ENCODE results near the gene IDH2.

Gene IDH2

DNA sequence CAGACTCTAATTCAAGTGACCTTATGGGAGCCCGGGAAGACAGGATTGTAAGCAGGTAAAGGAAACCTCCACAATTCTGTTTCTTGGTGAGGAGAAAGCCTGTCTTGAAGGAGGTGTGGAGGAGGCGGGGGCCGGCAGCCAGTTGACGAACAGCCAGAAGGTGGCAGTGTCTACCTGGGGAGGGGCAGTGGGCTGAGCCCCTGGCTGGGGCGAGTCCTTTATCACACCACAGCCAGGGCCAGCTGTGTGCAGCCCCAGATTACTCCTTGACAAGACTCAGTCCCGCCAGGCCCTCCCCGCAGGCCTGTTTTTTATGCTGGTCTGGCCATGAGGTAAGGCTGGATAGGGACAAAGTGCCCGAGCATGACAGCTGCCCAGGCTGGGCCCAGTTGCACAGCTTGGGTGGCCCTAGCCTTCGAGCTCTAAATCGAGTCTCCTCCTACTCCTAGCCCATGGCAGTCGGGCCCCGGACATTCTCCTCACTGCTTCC, 40.9 kb upstream of the IDH2 start (continued):
- TF ChIP-seq, protein P1, sequence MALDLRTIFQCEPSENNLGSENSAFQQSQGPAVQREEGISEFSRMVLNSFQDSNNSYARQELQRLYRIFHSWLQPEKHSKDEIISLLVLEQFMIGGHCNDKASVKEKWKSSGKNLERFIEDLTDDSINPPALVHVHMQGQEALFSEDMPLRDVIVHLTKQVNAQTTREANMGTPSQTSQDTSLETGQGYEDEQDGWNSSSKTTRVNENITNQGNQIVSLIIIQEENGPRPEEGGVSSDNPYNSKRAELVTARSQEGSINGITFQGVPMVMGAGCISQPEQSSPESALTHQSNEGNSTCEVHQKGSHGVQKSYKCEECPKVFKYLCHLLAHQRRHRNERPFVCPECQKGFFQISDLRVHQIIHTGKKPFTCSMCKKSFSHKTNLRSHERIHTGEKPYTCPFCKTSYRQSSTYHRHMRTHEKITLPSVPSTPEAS (tag by site-specific recombination; IDR thresholded peaks at IDR 0.05), result no peak
- TF ChIP-seq GFI1B (tag by site-specific recombination; IDR thresholded peaks at IDR 0.05) (no peak), ZNF677 (tag by site-specific recombination; IDR thresholded peaks at IDR 0.05) (no peak), ZNF558 (tag by site-specific recombination; IDR thresholded peaks at IDR 0.05) (no peak), PRDM1 (tag by site-specific recombination; IDR thresholded peaks at IDR 0.05) (no peak), ZNF132 (tag by site-specific recombination; IDR thresholded peaks at IDR 0.05; ENCODE audit: borderline replicate concordance) (no peak), INSM2 (tag by site-specific recombination; IDR thresholded peaks at IDR 0.05) (no peak), ZNF707 (tag by site-specific recombination; IDR thresholded peaks at IDR 0.05) (no peak), ZNF423 (tag by site-specific recombination; IDR thresholded peaks at IDR 0.05) (no peak), ZNF76 (tag by site-specific recombination; IDR thresholded peaks at IDR 0.05; ENCODE audit: borderline replicate concordance, low read depth) (no peak), ZFP69B (tag by site-specific recombination; IDR thresholded peaks at IDR 0.05) (no peak), ZBTB48 (tag by site-specific recombination; IDR thresholded peaks at IDR 0.05) (peak; percentile 16; the same call in 1 of the 2 replicates), PRDM4 (tag by site-specific recombination; IDR thresholded peaks at IDR 0.05) (no peak), SCRT2 (tag by site-specific recombination; IDR thresholded peaks at IDR 0.05) (no peak), ZNF426 (tag by site-specific recombination; IDR thresholded peaks at IDR 0.05) (no peak), ZBTB26 (tag by site-specific recombination; optimal IDR thresholded peaks at IDR 0.05) (peak; percentile 10), ZNF548 (tag by site-specific recombination; IDR thresholded peaks at IDR 0.05) (no peak), ZBTB21 (tag by site-specific recombination; IDR thresholded peaks at IDR 0.05) (no peak), ZNF701 (tag by site-specific recombination; IDR thresholded peaks at IDR 0.05) (no peak), ZNF248 (tag by site-specific recombination; IDR thresholded peaks at IDR 0.05) (no peak), OVOL3 (tag by site-specific recombination; IDR thresholded peaks at IDR 0.05) (no peak), ZNF155 (tag by site-specific recombination; IDR thresholded peaks at IDR 0.05) (no peak), ZNF488 (tag by site-specific recombination; IDR thresholded peaks at IDR 0.05) (no peak), KLF8 (tag by site-specific recombination; IDR thresholded peaks at IDR 0.05) (peak; percentile 53), MYNN (tag by site-specific recombination; IDR thresholded peaks at IDR 0.05; ENCODE audit: borderline replicate concordance) (no peak), EGR2 (tag by site-specific recombination; IDR thresholded peaks at IDR 0.05; ENCODE audit: low read depth) (peak; percentile 48; the same call in 1 of the 2 replicates), ZNF791 (tag by site-specific recombination; IDR thresholded peaks at IDR 0.05) (no peak), SCRT1 (tag by site-specific recombination; IDR thresholded peaks at IDR 0.05; ENCODE audit: borderline replicate concordance) (no peak), GLIS1 (tag by site-specific recombination; IDR thresholded peaks at IDR 0.05) (no peak), MEIS1 (CRISPR knock-in tag; IDR thresholded peaks at IDR 0.05; ENCODE audit: borderline replicate concordance) (no peak)
- TF ChIP-seq, protein P2, sequence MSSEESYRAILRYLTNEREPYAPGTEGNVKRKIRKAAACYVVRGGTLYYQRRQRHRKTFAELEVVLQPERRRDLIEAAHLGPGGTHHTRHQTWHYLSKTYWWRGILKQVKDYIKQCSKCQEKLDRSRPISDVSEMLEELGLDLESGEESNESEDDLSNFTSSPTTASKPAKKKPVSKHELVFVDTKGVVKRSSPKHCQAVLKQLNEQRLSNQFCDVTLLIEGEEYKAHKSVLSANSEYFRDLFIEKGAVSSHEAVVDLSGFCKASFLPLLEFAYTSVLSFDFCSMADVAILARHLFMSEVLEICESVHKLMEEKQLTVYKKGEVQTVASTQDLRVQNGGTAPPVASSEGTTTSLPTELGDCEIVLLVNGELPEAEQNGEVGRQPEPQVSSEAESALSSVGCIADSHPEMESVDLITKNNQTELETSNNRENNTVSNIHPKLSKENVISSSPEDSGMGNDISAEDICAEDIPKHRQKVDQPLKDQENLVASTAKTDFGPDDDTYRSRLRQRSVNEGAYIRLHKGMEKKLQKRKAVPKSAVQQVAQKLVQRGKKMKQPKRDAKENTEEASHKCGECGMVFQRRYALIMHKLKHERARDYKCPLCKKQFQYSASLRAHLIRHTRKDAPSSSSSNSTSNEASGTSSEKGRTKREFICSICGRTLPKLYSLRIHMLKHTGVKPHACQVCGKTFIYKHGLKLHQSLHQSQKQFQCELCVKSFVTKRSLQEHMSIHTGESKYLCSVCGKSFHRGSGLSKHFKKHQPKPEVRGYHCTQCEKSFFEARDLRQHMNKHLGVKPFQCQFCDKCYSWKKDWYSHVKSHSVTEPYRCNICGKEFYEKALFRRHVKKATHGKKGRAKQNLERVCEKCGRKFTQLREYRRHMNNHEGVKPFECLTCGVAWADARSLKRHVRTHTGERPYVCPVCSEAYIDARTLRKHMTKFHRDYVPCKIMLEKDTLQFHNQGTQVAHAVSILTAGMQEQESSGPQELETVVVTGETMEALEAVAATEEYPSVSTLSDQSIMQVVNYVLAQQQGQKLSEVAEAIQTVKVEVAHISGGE (tag by site-specific recombination; conservative IDR thresholded peaks at IDR 0.05; ENCODE audit: low read depth), result no peak
